Measurements from ENCODE around the gene SOX6.

The SOX6 gene

DNA sequence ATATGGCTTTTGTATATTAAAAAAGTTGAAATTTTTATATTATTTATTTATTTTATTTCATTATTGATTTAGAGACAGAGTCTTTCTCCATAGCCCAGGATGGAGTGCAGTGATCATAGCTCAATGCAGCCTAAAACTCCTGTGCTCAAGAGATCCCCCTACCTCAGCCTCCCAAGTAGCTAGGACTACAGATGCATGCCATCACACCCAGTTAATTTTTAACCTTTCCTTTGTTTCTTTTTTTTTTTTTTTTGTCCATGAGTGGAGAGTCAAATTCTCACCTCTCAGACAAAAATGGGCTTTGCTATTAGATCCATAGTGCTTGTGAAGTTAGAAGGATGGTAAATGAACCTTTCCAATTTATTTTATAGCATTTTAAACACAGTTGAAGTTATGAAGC, 182.5 kb downstream of the SOX6 start:
- Histone ChIP-seq H3K4me1 (no peaks in the 10 kb centered on the region), H3K27me3 (ENCODE audit: control insufficient read depth, insufficient read depth, low read length) (no peaks in the 10 kb centered on the region), H3K36me3 (ENCODE audit: control insufficient read depth, insufficient read depth, low read length) (no peaks in the 10 kb centered on the region), H2AFZ (no peak overlapping the region), H3K9me3 (ENCODE audit: control insufficient read depth, low read length) (no peaks in the 10 kb centered on the region), H3K27ac (no peak overlapping the region), H3K9ac (no peak overlapping the region), H3K4me2 (ENCODE audit: low read length) (no peak overlapping the region), H3K79me2 (no peaks in the 10 kb centered on the region), H3K4me3 (ENCODE audit: low read depth, low read length) (no peak overlapping the region)
- TF ChIP-seq CTCF (IDR thresholded peaks at IDR 0.05) = no peak

DNA sequence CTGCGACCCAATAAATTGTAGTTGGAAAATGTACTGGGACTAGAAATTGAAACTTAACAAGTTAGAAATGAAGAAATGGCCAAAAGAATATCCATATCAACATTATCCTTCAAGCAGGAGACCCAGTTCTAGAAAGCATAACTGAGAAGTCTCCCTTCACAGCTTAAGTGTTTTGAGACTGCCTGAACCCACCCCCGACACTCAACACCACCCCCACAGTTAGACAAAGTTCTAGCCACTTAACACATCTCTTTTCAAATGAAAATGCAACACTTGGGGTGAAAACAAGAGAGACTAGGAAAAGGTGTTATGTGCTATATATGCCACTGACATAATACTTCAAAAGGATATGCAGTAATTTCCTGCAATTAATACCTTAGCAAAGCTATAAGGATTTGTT, 184.5 kb downstream of the SOX6 start:
- H2AFZ ChIP-seq = no peak overlapping the region
- no peak overlapping the region for H3K4me3 ChIP-seq (ENCODE audit: low read depth, low read length)
- H3K79me2 ChIP-seq = no peaks in the 10 kb centered on the region
- H3K27ac ChIP-seq = no peak overlapping the region
- no peaks in the 10 kb centered on the region for H3K4me1 ChIP-seq
- no peaks in the 10 kb centered on the region for H3K9me3 ChIP-seq (ENCODE audit: control insufficient read depth, low read length)
- H3K27me3 ChIP-seq (ENCODE audit: control insufficient read depth, insufficient read depth, low read length) = no peaks in the 10 kb centered on the region
- H3K4me2 ChIP-seq (ENCODE audit: low read length) = no peak overlapping the region
- no peak overlapping the region for H3K9ac ChIP-seq
- H3K36me3 ChIP-seq (ENCODE audit: control insufficient read depth, insufficient read depth, low read length) = no peaks in the 10 kb centered on the region
- TF ChIP-seq CTCF (IDR thresholded peaks at IDR 0.05) = no peak

DNA sequence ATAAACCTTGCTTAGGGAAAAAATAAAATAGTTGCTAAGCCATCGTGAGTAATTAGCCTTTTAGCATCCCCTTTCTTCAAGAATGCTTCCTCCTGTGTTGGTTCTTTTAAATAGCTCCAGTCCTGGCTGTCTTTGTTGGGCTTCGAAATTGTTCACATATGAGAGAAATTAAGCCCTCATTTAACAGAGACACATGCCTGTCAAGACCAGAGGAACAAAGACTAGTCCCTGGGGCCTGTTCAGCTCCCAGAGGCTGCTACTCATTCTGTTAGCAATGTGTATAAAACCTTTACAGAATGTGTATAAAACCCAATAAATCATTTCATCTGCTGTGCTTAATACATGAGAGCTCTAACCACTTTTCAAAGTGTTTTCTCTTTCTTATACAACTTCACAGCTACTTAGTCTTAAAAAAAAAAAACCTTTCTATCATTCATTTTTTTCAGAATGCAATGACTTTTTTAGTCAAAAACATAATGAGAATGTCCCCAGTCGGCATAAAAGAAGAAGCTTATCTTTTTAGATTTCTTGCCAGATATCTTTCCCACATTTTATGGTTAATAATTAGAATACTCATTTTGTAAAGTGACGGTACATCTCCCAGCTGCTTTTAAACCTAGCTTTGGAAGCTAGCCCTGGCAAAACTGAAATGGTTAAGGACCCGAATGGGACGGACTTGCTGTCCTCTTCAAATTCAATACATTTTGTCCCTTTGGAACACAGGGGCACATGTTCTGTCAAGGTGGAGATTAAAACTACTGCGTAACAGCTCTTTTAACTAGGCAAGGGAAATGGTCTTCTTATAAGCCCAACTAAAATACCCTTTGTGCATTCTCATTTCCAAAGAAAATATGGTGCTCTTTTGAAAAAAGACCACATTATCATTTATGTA, 186.1 kb downstream of the SOX6 start:
- H3K27me3 ChIP-seq (ENCODE audit: control insufficient read depth, insufficient read depth, low read length) = no peaks in the 10 kb centered on the region
- no peak overlapping the region for H3K4me2 ChIP-seq (ENCODE audit: low read length)
- no peaks in the 10 kb centered on the region for H3K4me1 ChIP-seq
- no peaks in the 10 kb centered on the region for H3K9me3 ChIP-seq (ENCODE audit: control insufficient read depth, low read length)
- no peak overlapping the region for H2AFZ ChIP-seq
- H3K4me3 ChIP-seq (ENCODE audit: low read depth, low read length) = no peak overlapping the region
- H3K9ac ChIP-seq = no peak overlapping the region
- H3K36me3 ChIP-seq (ENCODE audit: control insufficient read depth, insufficient read depth, low read length) = no peaks in the 10 kb centered on the region
- no peak for TF ChIP-seq CTCF (IDR thresholded peaks at IDR 0.05)
- no peak overlapping the region for H3K27ac ChIP-seq
- H3K79me2 ChIP-seq = no peaks in the 10 kb centered on the region

DNA sequence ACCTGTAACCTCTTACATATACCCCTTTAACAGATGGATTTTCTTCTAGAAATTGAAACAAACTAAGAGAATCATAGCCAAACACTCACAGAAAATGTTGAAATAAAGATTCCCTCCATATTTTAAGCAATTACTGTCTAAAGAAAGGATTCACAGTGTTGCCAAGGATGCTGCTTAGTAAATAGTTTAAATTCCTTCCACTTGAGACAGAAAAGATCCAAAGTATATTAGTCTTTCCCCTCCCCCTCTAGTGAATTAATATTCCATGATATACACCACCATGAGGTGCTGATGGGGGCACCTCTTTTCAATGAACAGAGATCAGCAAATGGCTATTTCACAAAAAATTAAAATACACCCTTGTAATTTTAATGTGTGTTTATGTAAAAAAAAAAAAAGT, 186.8 kb downstream of the SOX6 start:
- Histone ChIP-seq H3K27me3 (ENCODE audit: control insufficient read depth, insufficient read depth, low read length) (no peaks in the 10 kb centered on the region), H3K4me3 (ENCODE audit: low read depth, low read length) (no peak overlapping the region), H2AFZ (no peak overlapping the region), H3K36me3 (ENCODE audit: control insufficient read depth, insufficient read depth, low read length) (no peaks in the 10 kb centered on the region), H3K4me2 (ENCODE audit: low read length) (no peak overlapping the region), H3K4me1 (no peaks in the 10 kb centered on the region), H3K27ac (no peak overlapping the region), H3K9me3 (ENCODE audit: control insufficient read depth, low read length) (no peaks in the 10 kb centered on the region), H3K9ac (no peak overlapping the region), H3K79me2 (no peaks in the 10 kb centered on the region)
- no peak for TF ChIP-seq CTCF (IDR thresholded peaks at IDR 0.05)

Measured in parathyroid adenoma (tissue), 2 donors.